Esophagus squamous epithelium (tissue), 5 donors: ENCODE results near the gene TUBGCP2. TPM values are rescaled to one million over a fixed set of nuclear protein-coding genes. Genes with fewer than 3 reads are reported as not detected.

Source experiments
- DNase-seq: peaks from one replicate; lab custom pipeline; 2025; lab: John Stamatoyannopoulos, UW
- H3K27ac ChIP-seq, 4 donors: fragments of 200-600 bp; sonication (generic); one replicate each; pipeline ENCODE4 v1.5.1; 2016 to 2019; ENCODE audit warnings: mild to moderate bottlenecking in 1 of 4
- H3K27me3 ChIP-seq, 4 donors: fragments of 200-600 bp; sonication (generic); 1 replicate in 3 of 4; 2 replicates in 1 of 4; pipeline versions ENCODE4 v1.5.1 to v1.6.0; 2017 to 2021; ENCODE audit warnings: antibody characterized with exemption in 1 of 4
- H3K36me3 ChIP-seq, 3 donors: fragments of 200-600 bp; sonication (generic); one replicate each; pipeline ENCODE4 v1.5.1; 2016 to 2019
- H3K4me1 ChIP-seq, 3 donors: fragments of 200-600 bp; sonication (generic); one replicate each; pipeline ENCODE4 v1.5.1; 2017 to 2019
- H3K4me3 ChIP-seq, 4 donors: fragments of 200-600 bp; sonication (generic); 1 replicate in 3 of 4; 2 replicates in 1 of 4; pipeline ENCODE4 v1.5.1; 2016 to 2019; ENCODE audit warnings: mild to moderate bottlenecking in 2 of 4, moderate library complexity in 1 of 4
- H3K9me3 ChIP-seq, 3 donors: fragments of 200-600 bp; sonication (generic); one replicate each; pipeline ENCODE4 v1.5.1; 2016 to 2019
- POLR2A ChIP-seq, 4 donors: fragments of 450-650 bp; IDR thresholded peaks; one replicate each; pipeline ENCODE4 v1.6.1; 2017; ENCODE audit warnings: antibody characterized with exemption in 4 of 4, mild to moderate bottlenecking in 4 of 4, moderate library complexity in 3 of 4
- WGBS, 2 donors: methylation state at CpG; one replicate each; pipeline ENCODE4 v1.1.5; 2018; 5-methylcytosine and 5-hydroxymethylcytosine counted together
- intact Hi-C: fragments of 100-400 bp; cut with DNase I; formaldehyde crosslinking; loops from one replicate; pipeline ENCODE4 v1.15.0; 2022
- total RNA-seq, 4 donors: library from RNA; depleted of rRNA; stranded (reverse); fragments of >200 nt; gene quantifications; one replicate each; pipeline ENCODE4 v1.1.0, GENCODE V29; 2016
- TF ChIP-seq, protein P1 (sequence below), 6 experiments: fragments of 450-650 bp in 4 of 6; fragments of 200-600 bp in 2 of 6; sonication (generic) in 2 of 6; IDR thresholded peaks; one replicate each; pipeline ENCODE4 v1.5.1; 2016 to 2019; ENCODE audit warnings: antibody characterized with exemption in 6 of 6, mild to moderate bottlenecking in 4 of 6, moderate library complexity in 4 of 6
- donor health status: DM: yes; HTN: yes; CAD: no.

TUBGCP2 gene
- total RNA-seq, 4 donors from 2014 or later = 28.4 to 44.4 (median 38.9) TPM

DNA sequence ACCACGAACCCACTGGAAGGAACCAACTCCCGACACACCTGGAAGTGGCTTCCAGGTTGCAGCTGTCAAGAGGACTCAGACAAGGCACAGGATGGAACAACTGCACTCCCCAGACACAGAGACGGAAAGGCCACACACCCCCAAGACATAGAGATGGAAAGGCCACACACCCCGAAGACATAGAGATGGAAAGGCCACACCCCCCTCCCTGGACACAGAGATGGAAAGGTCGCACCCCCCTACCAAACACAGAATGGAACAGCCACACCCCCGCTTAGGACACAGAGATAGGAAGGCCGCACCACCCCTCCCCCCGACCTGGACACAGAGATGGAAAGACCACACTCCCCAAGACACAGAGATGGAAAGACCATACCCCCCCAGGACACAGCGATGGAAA, 7.6 kb upstream of the TUBGCP2 start:
- WGBS, 2 donors = 78 to 100% methylated on average over 2 to 4 of the region's 9 CpGs
- H3K9me3 ChIP-seq = no peaks in the 10 kb centered on the region
- intact Hi-C loops = no loop called here
- peaks cover 0 to 22% (median 0%) of the 10 kb centered on the region in 3 donors for H3K36me3 ChIP-seq
- peaks cover 0 to 29% (median 0%) of the 10 kb centered on the region in 4 donors for H3K27me3 ChIP-seq
- no peak for TF ChIP-seq POLR2A (IDR thresholded peaks at IDR 0.05)
- TF ChIP-seq, protein P1, sequence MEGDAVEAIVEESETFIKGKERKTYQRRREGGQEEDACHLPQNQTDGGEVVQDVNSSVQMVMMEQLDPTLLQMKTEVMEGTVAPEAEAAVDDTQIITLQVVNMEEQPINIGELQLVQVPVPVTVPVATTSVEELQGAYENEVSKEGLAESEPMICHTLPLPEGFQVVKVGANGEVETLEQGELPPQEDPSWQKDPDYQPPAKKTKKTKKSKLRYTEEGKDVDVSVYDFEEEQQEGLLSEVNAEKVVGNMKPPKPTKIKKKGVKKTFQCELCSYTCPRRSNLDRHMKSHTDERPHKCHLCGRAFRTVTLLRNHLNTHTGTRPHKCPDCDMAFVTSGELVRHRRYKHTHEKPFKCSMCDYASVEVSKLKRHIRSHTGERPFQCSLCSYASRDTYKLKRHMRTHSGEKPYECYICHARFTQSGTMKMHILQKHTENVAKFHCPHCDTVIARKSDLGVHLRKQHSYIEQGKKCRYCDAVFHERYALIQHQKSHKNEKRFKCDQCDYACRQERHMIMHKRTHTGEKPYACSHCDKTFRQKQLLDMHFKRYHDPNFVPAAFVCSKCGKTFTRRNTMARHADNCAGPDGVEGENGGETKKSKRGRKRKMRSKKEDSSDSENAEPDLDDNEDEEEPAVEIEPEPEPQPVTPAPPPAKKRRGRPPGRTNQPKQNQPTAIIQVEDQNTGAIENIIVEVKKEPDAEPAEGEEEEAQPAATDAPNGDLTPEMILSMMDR (IDR thresholded peaks at IDR 0.05) = no peak
- peaks cover 5 to 12% (median 5%) of the 10 kb centered on the region in 3 donors for H3K4me1 ChIP-seq
- no peak for DNase-seq
- no peak overlapping the region for H3K4me3 ChIP-seq
- H3K27ac ChIP-seq = no peak overlapping the region

- H3K4me1 ChIP-seq = peaks cover 5 to 12% (median 5%) of the 10 kb centered on the region in 3 donors
- no peak overlapping the region for H3K4me3 ChIP-seq
- H3K27ac ChIP-seq = no peak overlapping the region
- intact Hi-C loops = no loop called here
- 70 to 77% methylated on average over 3 to 5 of the region's 5 CpGs for WGBS, 2 donors
- peaks cover 0 to 25% (median 0%) of the 10 kb centered on the region in 4 donors for H3K27me3 ChIP-seq
- H3K9me3 ChIP-seq = no peaks in the 10 kb centered on the region
- TF ChIP-seq POLR2A (IDR thresholded peaks at IDR 0.05) = no peak
- TF ChIP-seq, protein P1 (IDR thresholded peaks at IDR 0.05) = no peak
- no peak for DNase-seq
- H3K36me3 ChIP-seq = peaks cover 0 to 26% (median 0%) of the 10 kb centered on the region in 3 donors
These were observed 7.2 kb upstream of the TUBGCP2 start for GRCh38 chr10:133315847-133316246.

DNA sequence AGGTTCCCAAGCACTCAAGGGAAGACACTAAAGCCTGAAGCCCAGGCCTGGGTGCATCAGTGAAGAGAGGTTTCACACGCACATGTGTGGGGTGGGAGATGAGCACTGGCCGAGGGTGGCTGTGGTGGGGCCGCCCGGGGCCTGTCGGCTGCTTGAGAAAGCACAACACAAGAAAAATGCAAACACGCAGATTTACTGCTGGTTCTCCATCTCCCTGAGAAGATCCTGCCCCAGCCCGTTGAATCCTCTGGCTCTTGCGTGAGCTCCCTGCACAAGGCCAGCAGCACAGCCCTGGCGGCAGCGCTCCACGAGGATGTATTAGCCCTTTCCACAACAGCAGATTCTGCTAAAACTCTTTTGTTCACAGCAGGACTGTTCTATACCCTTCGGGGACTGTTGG, 6.2 kb upstream of the TUBGCP2 start:
- TF ChIP-seq, protein P1 (IDR thresholded peaks at IDR 0.05) = no peak
- TF ChIP-seq POLR2A (IDR thresholded peaks at IDR 0.05) = no peak
- Histone ChIP-seq H3K36me3 (peaks cover 0 to 35% (median 3%) of the 10 kb centered on the region in 3 donors), H3K4me3 (no peak overlapping the region), H3K27ac (no peak overlapping the region), H3K9me3 (no peaks in the 10 kb centered on the region), H3K4me1 (peaks cover 5 to 12% (median 5%) of the 10 kb centered on the region in 3 donors), H3K27me3 (peaks cover 0 to 16% (median 0%) of the 10 kb centered on the region in 4 donors)
- 78 to 84% methylated on average over 6 to 7 of the region's 12 CpGs for WGBS, 2 donors
- intact Hi-C loops = no loop called here
- no peak for DNase-seq

DNA sequence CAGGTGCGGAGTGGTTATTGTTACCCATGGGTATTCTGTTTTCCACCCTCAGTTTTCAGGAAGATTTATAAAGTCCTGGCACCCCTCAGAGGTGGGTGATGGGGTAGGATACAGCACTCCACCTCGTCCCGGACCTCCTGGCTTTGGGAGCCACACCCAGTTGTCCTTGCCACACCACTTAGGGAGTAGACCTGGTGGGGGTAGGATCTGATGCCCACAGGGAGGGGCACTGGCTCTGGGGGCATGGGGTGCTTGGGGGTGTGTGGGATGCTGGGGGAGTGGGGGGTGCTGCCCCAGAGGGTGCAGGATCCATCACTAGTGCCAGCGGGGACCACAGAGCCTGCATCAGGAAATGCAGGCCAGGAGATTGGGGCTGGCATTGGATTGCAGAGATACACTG, 4.5 kb upstream of the TUBGCP2 start:
- TF ChIP-seq, protein P1 (IDR thresholded peaks at IDR 0.05) = no peak
- TF ChIP-seq POLR2A (IDR thresholded peaks at IDR 0.05) = no peak
- no peak overlapping the region for H3K4me3 ChIP-seq
- peaks cover 0 to 40% (median 3%) of the 10 kb centered on the region in 3 donors for H3K36me3 ChIP-seq
- 80 to 91% methylated on average over 4 of the region's 4 CpGs for WGBS, 2 donors
- no peak for DNase-seq
- peaks cover 0 to 13% (median 5%) of the 10 kb centered on the region in 3 donors for H3K4me1 ChIP-seq
- no peak overlapping the region for H3K27ac ChIP-seq
- intact Hi-C loops = no loop called here
- no peaks in the 10 kb centered on the region for H3K9me3 ChIP-seq
- H3K27me3 ChIP-seq = no peaks in the 10 kb centered on the region

DNA sequence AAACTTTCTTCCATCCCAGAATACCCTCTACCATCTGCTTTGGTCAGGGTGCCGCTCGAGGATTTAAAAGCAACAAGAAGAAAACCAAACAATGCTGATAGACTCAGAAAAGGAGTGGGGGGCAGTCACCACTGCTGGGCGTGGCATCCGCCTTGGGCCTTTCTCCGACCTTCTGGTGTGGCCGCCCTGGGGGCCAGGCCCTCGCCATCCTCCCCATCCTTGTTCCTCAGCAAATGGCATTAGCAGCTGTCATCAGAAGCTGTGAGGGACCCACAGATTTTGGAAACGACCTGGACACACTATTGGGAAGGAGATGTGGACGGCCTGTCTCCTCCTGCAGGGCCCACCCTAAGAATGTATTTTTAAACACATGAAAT, 4.1 kb upstream of the TUBGCP2 start:
- Histone ChIP-seq H3K27ac (no peak overlapping the region), H3K9me3 (no peaks in the 10 kb centered on the region), H3K4me1 (peaks cover 1 to 16% (median 7%) of the 10 kb centered on the region in 3 donors), H3K27me3 (no peaks in the 10 kb centered on the region), H3K36me3 (peaks cover 0 to 40% (median 3%) of the 10 kb centered on the region in 3 donors), H3K4me3 (no peak overlapping the region)
- no peak for DNase-seq
- TF ChIP-seq, protein P1 (IDR thresholded peaks at IDR 0.05) = no peak
- no peak for TF ChIP-seq POLR2A (IDR thresholded peaks at IDR 0.05)
- 90 to 92% methylated on average over 8 to 9 of the region's 9 CpGs for WGBS, 2 donors
- intact Hi-C loops = no loop called here
